Liver (tissue), 3 donors: ENCODE data around the gene COL6A3.

ENCODE experiments used
- ATF3 ChIP-seq: IDR thresholded peaks from 2 replicates; pipeline ENCODE4 v1.6.1; 2016; ENCODE audit warnings: antibody characterized with exemption
- MAX ChIP-seq: IDR thresholded peaks from 2 replicates; pipeline ENCODE4 v1.6.1; 2016; ENCODE audit warnings: antibody characterized with exemption
- REST ChIP-seq: IDR thresholded peaks from 2 replicates; pipeline ENCODE4 v1.6.1; 2016; ENCODE audit warnings: antibody characterized with exemption, mild to moderate bottlenecking
- SP1 ChIP-seq: IDR thresholded peaks from 2 replicates; pipeline ENCODE4 v1.6.1; 2018; ENCODE audit warnings: antibody characterized with exemption, mild to moderate bottlenecking
- YY1 ChIP-seq: IDR thresholded peaks from 2 replicates; pipeline ENCODE4 v1.6.1; 2016; ENCODE audit warnings: antibody characterized with exemption, mild to moderate bottlenecking
- TF ChIP-seq, protein P1 (sequence below): fragments of 150-350 bp; IDR thresholded peaks from 2 replicates; pipeline ENCODE4 v1.5.1; 2017; ENCODE audit warnings: improper control_type of control experiment, low read depth, low read length; ENCODE audit not compliant: missing input control
- donor health status: healthy.
- donor health status: healthy.

- TF ChIP-seq, protein P1, sequence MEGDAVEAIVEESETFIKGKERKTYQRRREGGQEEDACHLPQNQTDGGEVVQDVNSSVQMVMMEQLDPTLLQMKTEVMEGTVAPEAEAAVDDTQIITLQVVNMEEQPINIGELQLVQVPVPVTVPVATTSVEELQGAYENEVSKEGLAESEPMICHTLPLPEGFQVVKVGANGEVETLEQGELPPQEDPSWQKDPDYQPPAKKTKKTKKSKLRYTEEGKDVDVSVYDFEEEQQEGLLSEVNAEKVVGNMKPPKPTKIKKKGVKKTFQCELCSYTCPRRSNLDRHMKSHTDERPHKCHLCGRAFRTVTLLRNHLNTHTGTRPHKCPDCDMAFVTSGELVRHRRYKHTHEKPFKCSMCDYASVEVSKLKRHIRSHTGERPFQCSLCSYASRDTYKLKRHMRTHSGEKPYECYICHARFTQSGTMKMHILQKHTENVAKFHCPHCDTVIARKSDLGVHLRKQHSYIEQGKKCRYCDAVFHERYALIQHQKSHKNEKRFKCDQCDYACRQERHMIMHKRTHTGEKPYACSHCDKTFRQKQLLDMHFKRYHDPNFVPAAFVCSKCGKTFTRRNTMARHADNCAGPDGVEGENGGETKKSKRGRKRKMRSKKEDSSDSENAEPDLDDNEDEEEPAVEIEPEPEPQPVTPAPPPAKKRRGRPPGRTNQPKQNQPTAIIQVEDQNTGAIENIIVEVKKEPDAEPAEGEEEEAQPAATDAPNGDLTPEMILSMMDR = no peak
- no peak for TF ChIP-seq REST
- no peak for TF ChIP-seq MAX
- no peak for TF ChIP-seq ATF3
- TF ChIP-seq YY1 = no peak
- TF ChIP-seq SP1 = no peak
These were observed 20.9 kb upstream of the COL6A3 start for GRCh38 chr2:237434866-237435311.
